Erythroblast (primary cell): Measurements from ENCODE around the gene MYCBPAP.

Experiments
- GATA1 ChIP-seq: IDR thresholded peaks from 2 replicates; pipeline ENCODE4 v1.6.1; 2011; ENCODE audit warnings: low read depth, mild to moderate bottlenecking, control low read depth, low read length, moderate library complexity
- POLR2A ChIP-seq: IDR thresholded peaks from 2 replicates; pipeline ENCODE4 v1.6.1; 2011; ENCODE audit warnings: mild to moderate bottlenecking, low read length

GRCh38 chr17:50533185-50533584, 24.9 kb downstream of the MYCBPAP start:
- no peak for TF ChIP-seq POLR2A
- TF ChIP-seq GATA1, result no peak
